HepG2 (cell line): ENCODE results near the gene FBXW8. TPM values are rescaled to one million over a fixed set of nuclear protein-coding genes. Genes with fewer than 3 reads are reported as not detected.

Experiments used
- DR1 ChIP-seq: sonication (generic); formaldehyde crosslinking; IDR thresholded peaks from 2 replicates; pipeline ENCODE4 v1.8.0; 2021; ENCODE audit warnings: mild to moderate bottlenecking, missing genetic modification reagents, inconsistent platforms
- JDP2 ChIP-seq: sonication (generic); formaldehyde crosslinking; IDR thresholded peaks from 2 replicates; pipeline ENCODE4 v1.8.1; 2022; ENCODE audit warnings: missing genetic modification reagents, borderline replicate concordance
- NR2F6 ChIP-seq, 2 experiments: IDR thresholded peaks; 2 replicates each; pipeline ENCODE4 v1.6.1; 2016; ENCODE audit warnings: antibody characterized with exemption in 1 of 2, mild to moderate bottlenecking in 1 of 2
- RFX3 ChIP-seq: IDR thresholded peaks from 2 replicates; pipeline ENCODE4 v1.6.1; 2016; ENCODE audit warnings: missing biosample characterization, missing genetic modification reagents
- SMAD9 ChIP-seq: sonication (generic); formaldehyde crosslinking; IDR thresholded peaks from 2 replicates; pipeline ENCODE4 v1.5.1; 2020; ENCODE audit warnings: mild to moderate bottlenecking, missing genetic modification reagents
- TCF7 ChIP-seq: sonication (generic); IDR thresholded peaks from 2 replicates; pipeline ENCODE4 v1.6.1; 2016; ENCODE audit warnings: antibody characterized with exemption, low read depth
- ZMYM4 ChIP-seq: sonication (generic); formaldehyde crosslinking; IDR thresholded peaks from 2 replicates; pipeline ENCODE4 v1.8.1; 2023; ENCODE audit warnings: mild to moderate bottlenecking, missing genetic modification reagents
- ZNF350 ChIP-seq: sonication (generic); formaldehyde crosslinking; IDR thresholded peaks from 2 replicates; pipeline ENCODE4 v1.4.0; 2020; ENCODE audit warnings: mild to moderate bottlenecking, low read depth, missing genetic modification reagents, borderline replicate concordance
- ZNF468 ChIP-seq: sonication (generic); formaldehyde crosslinking; IDR thresholded peaks from 2 replicates; pipeline ENCODE4 v1.8.0; 2022; ENCODE audit warnings: mild to moderate bottlenecking, moderate library complexity, missing genetic modification reagents
- ZNF891 ChIP-seq: sonication (generic); formaldehyde crosslinking; IDR thresholded peaks from 2 replicates; pipeline ENCODE4 v1.5.0; 2020; ENCODE audit warnings: mild to moderate bottlenecking, missing genetic modification reagents
- ZSCAN20 ChIP-seq: sonication (generic); formaldehyde crosslinking; IDR thresholded peaks from 2 replicates; pipeline ENCODE4 v1.4.0; 2020; ENCODE audit warnings: missing genetic modification reagents, mild to moderate bottlenecking, borderline replicate concordance
- ZSCAN30 ChIP-seq: sonication (generic); formaldehyde crosslinking; IDR thresholded peaks from 2 replicates; pipeline ENCODE4 v1.5.0; 2020; ENCODE audit warnings: mild to moderate bottlenecking, missing genetic modification reagents
- polyA plus RNA-seq, 8 experiments: library from polyadenylated mRNA; depleted of rRNA in 3 of 8; stranded (reverse) in 7 of 8; unstranded in 1 of 8; fragments of >200 nt; fragmentation: Illumina TruSeq in 4 of 8; extraction: Trizol in 4 of 8; gene quantifications; 2 replicates each; pipeline versions ENCODE4 v1.2.1 to v1.2.3, GENCODE V29; 2011 to 2016; ENCODE audit warnings: low read depth in 4 of 8, missing spikeins in 1 of 8, mixed read lengths in 1 of 8; ENCODE audit not compliant: insufficient read depth in 1 of 8
- total RNA-seq, 5 experiments: library from RNA; depleted of rRNA; stranded (reverse); fragments of >200 nt; fragmentation: Illumina TruSeq; extraction: Trizol; gene quantifications; 2 replicates each; pipeline ENCODE4 v1.2.3, GENCODE V29; 2016; ENCODE audit warnings: low read depth in 1 of 5
- TF ChIP-seq, protein P1 (sequence below), 2 experiments: sonication (generic) in 1 of 2; formaldehyde crosslinking in 1 of 2; IDR thresholded peaks; 2 replicates each; pipeline versions ENCODE4 v1.4.0 to v1.6.1; 2018 to 2020; ENCODE audit warnings: missing genetic modification reagents in 2 of 2, borderline replicate concordance in 1 of 2, low read depth in 1 of 2, mild to moderate bottlenecking in 1 of 2, missing biosample characterization in 1 of 2
- TF ChIP-seq, protein P2 (sequence below): sonication (generic); formaldehyde crosslinking; conservative IDR thresholded peaks from 2 replicates; pipeline ENCODE4 v1.4.0; 2020; ENCODE audit warnings: missing genetic modification reagents
- TF ChIP-seq, protein P3 (sequence below): sonication (generic); formaldehyde crosslinking; IDR thresholded peaks from 2 replicates; pipeline ENCODE4 v1.4.0; 2020; ENCODE audit warnings: missing genetic modification reagents
- TF ChIP-seq, protein P4 (sequence below): IDR thresholded peaks from 2 replicates; pipeline ENCODE4 v1.6.1; 2016; ENCODE audit warnings: control low read depth
- TF ChIP-seq, protein P5 (sequence below): sonication (generic); formaldehyde crosslinking; conservative IDR thresholded peaks from 2 replicates; pipeline ENCODE4 v1.8.1; 2023; ENCODE audit warnings: missing genetic modification reagents

FBXW8 gene
- total and polyA plus RNA-seq, 2 of the 13 experiments (the other 11 are each of a cell fraction or from before 2014, with no cell fraction given) = 5.1 to 5.9 TPM

DNA sequence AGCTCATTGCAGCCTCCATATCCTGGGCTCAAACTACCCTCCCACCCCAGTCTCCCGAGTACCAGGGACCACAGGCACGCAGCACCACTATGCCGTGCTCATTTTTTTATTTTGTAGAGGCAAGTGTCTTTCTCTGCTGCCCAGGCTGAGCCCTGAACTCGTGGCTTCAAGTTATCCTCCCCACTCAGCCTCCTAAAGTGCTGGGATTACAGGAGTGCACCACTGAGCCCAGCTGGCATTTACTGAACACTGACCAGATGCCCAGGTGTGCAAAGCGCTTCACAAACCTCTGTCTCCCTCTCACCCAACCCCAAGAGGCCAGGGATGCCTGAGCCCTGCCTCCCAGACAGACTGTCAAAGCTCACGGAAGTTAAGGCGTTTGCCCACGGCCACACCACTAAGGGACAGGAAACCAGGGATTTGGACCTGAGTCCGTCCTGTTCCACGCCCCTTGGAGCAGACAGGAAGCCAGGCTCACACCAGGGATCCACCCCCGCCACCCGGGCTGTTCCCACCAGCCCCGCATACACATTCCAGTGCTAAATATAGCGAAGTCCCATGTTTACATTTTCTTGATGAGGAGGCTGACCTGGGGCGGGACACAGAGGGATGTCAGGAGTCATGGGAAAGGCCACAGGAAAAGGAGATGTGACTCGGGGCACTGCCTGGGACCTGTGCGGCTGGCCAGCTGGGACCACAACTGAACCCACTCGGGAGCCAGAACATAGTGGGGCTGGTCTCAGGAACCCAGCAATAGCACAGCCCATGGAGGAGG lies 137.2 kb downstream of the FBXW8 start (continued):
- TF ChIP-seq, protein P1, sequence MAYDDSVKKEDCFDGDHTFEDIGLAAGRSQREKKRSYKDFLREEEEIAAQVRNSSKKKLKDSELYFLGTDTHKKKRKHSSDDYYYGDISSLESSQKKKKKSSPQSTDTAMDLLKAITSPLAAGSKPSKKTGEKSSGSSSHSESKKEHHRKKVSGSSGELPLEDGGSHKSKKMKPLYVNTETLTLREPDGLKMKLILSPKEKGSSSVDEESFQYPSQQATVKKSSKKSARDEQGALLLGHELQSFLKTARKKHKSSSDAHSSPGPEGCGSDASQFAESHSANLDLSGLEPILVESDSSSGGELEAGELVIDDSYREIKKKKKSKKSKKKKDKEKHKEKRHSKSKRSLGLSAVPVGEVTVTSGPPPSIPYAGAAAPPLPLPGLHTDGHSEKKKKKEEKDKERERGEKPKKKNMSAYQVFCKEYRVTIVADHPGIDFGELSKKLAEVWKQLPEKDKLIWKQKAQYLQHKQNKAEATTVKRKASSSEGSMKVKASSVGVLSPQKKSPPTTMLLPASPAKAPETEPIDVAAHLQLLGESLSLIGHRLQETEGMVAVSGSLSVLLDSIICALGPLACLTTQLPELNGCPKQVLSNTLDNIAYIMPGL (CRISPR knock-in tag; IDR thresholded peaks at IDR 0.05; ENCODE audit: borderline replicate concordance in 1 of 2, low read depth in 1 of 2) = 0 out of 4 replicates have a peak, but pooled peaks of 1 of the 2 experiments have one; percentile 26
- TF ChIP-seq TCF7 (peak; percentile 29; the same call in 1 of the 2 replicates), ZMYM4 (CRISPR knock-in tag) (peak; percentile 63; the same call in 1 of the 2 replicates), JDP2 (CRISPR knock-in tag) (no peak), ZSCAN30 (CRISPR knock-in tag) (no peak), SMAD9 (no peak), NR2F6 (IDR thresholded peaks at IDR 0.05) (peak; percentile 95), NR2F6 (CRISPR knock-in tag; IDR thresholded peaks at IDR 0.05) (peak; percentile 98), ZNF468 (CRISPR knock-in tag) (no peak), RFX3 (CRISPR knock-in tag) (no peak), DR1 (no peak), ZNF891 (CRISPR knock-in tag) (no peak), ZNF350 (CRISPR knock-in tag) (0 out of 2 replicates have a peak, but pooled peaks have one; percentile 32), ZSCAN20 (CRISPR knock-in tag) (no peak)
- TF ChIP-seq, protein P2, sequence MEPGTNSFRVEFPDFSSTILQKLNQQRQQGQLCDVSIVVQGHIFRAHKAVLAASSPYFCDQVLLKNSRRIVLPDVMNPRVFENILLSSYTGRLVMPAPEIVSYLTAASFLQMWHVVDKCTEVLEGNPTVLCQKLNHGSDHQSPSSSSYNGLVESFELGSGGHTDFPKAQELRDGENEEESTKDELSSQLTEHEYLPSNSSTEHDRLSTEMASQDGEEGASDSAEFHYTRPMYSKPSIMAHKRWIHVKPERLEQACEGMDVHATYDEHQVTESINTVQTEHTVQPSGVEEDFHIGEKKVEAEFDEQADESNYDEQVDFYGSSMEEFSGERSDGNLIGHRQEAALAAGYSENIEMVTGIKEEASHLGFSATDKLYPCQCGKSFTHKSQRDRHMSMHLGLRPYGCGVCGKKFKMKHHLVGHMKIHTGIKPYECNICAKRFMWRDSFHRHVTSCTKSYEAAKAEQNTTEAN = 0 out of 2 replicates have a peak, but pooled peaks have one; percentile 54
- TF ChIP-seq, protein P3, sequence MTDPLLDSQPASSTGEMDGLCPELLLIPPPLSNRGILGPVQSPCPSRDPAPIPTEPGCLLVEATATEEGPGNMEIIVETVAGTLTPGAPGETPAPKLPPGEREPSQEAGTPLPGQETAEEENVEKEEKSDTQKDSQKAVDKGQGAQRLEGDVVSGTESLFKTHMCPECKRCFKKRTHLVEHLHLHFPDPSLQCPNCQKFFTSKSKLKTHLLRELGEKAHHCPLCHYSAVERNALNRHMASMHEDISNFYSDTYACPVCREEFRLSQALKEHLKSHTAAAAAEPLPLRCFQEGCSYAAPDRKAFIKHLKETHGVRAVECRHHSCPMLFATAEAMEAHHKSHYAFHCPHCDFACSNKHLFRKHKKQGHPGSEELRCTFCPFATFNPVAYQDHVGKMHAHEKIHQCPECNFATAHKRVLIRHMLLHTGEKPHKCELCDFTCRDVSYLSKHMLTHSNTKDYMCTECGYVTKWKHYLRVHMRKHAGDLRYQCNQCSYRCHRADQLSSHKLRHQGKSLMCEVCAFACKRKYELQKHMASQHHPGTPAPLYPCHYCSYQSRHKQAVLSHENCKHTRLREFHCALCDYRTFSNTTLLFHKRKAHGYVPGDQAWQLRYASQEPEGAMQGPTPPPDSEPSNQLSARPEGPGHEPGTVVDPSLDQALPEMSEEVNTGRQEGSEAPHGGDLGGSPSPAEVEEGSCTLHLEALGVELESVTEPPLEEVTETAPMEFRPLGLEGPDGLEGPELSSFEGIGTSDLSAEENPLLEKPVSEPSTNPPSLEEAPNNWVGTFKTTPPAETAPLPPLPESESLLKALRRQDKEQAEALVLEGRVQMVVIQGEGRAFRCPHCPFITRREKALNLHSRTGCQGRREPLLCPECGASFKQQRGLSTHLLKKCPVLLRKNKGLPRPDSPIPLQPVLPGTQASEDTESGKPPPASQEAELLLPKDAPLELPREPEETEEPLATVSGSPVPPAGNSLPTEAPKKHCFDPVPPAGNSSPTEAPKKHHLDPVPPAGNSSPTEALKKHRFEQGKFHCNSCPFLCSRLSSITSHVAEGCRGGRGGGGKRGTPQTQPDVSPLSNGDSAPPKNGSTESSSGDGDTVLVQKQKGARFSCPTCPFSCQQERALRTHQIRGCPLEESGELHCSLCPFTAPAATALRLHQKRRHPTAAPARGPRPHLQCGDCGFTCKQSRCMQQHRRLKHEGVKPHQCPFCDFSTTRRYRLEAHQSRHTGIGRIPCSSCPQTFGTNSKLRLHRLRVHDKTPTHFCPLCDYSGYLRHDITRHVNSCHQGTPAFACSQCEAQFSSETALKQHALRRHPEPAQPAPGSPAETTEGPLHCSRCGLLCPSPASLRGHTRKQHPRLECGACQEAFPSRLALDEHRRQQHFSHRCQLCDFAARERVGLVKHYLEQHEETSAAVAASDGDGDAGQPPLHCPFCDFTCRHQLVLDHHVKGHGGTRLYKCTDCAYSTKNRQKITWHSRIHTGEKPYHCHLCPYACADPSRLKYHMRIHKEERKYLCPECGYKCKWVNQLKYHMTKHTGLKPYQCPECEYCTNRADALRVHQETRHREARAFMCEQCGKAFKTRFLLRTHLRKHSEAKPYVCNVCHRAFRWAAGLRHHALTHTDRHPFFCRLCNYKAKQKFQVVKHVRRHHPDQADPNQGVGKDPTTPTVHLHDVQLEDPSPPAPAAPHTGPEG (CRISPR knock-in tag) = no peak
- TF ChIP-seq, protein P4, sequence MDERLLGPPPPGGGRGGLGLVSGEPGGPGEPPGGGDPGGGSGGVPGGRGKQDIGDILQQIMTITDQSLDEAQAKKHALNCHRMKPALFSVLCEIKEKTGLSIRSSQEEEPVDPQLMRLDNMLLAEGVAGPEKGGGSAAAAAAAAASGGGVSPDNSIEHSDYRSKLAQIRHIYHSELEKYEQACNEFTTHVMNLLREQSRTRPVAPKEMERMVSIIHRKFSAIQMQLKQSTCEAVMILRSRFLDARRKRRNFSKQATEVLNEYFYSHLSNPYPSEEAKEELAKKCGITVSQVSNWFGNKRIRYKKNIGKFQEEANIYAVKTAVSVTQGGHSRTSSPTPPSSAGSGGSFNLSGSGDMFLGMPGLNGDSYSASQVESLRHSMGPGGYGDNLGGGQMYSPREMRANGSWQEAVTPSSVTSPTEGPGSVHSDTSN (CRISPR knock-in tag) = no peak
- TF ChIP-seq, protein P5, sequence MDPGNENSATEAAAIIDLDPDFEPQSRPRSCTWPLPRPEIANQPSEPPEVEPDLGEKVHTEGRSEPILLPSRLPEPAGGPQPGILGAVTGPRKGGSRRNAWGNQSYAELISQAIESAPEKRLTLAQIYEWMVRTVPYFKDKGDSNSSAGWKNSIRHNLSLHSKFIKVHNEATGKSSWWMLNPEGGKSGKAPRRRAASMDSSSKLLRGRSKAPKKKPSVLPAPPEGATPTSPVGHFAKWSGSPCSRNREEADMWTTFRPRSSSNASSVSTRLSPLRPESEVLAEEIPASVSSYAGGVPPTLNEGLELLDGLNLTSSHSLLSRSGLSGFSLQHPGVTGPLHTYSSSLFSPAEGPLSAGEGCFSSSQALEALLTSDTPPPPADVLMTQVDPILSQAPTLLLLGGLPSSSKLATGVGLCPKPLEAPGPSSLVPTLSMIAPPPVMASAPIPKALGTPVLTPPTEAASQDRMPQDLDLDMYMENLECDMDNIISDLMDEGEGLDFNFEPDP (CRISPR knock-in tag) = no peak
